Activated T-helper 17 cell treated with anti-CD3 and anti-CD28 coated beads, Interleukin-2, amount 50 U/mL, for 72 hours (primary cell): ENCODE results near the gene FABP2. TPM values are rescaled to one million over a fixed set of nuclear protein-coding genes. Genes with fewer than 3 reads are reported as not detected.
"Not testable (repeated sequence)": the region's sequence is repeated elsewhere in the genome, so short reads cannot be mapped to it uniquely, and the experiment has no call there.

Source experiments
- ATAC-seq: fragments of 150-1000 bp; cut with Tn5 transposase; replicated peaks from 2 replicates; pipeline ENCODE4 v1.10.0; 2021; ENCODE audit warnings: mild to moderate bottlenecking, moderate library complexity
- H3K27ac Mint-ChIP-seq: one replicate; pipeline ENCODE4 v1.8.0; 2022; ENCODE audit warnings: mixed read lengths
- H3K27me3 Mint-ChIP-seq: one replicate; pipeline ENCODE4 v1.8.0; 2022; ENCODE audit warnings: mixed read lengths
- H3K36me3 Mint-ChIP-seq: one replicate; pipeline ENCODE4 v1.8.0; 2022; ENCODE audit warnings: low read depth, mild to moderate bottlenecking, mixed read lengths
- H3K4me1 Mint-ChIP-seq: one replicate; pipeline ENCODE4 v1.8.0; 2022; ENCODE audit warnings: mixed read lengths
- H3K4me3 Mint-ChIP-seq: one replicate; pipeline ENCODE4 v1.8.0; 2022; ENCODE audit warnings: mild to moderate bottlenecking, mixed read lengths
- H3K9me3 Mint-ChIP-seq: one replicate; pipeline ENCODE4 v1.8.0; 2022; ENCODE audit warnings: mixed read lengths
- total RNA-seq, 2 donors: library from RNA; stranded (reverse); gene quantifications; one replicate each; pipeline ENCODE4 v1.2.3, GENCODE V29; 2022

Gene FABP2
- total RNA-seq: not detected

GRCh38 chr4:119321921-119322687, at the start of gene FABP2:
FABP2 (minus strand) TSS chr4:119322138; CDS start chr4:119322102, 36 bp downstream.
- H3K9me3 Mint-ChIP-seq: no peaks in the 10 kb centered on the region
- H3K27me3 Mint-ChIP-seq: peaks cover 9% of the 10 kb centered on the region
- H3K27ac Mint-ChIP-seq: no peak within 1 kb of the TSS
- H3K36me3 Mint-ChIP-seq: no peaks in the 10 kb centered on the region
- H3K4me1 Mint-ChIP-seq: no peaks in the 10 kb centered on the region
- no peak for ATAC-seq
- H3K4me3 Mint-ChIP-seq: no peak within 1 kb of the TSS

- H3K27ac Mint-ChIP-seq: peak overlapping the region; percentile 43
- H3K4me3 Mint-ChIP-seq: peak overlapping the region; percentile 18
- not testable (repeated sequence) for ATAC-seq
Observed at GRCh38 chr4:119370951-119371683, 49.2 kb upstream of the FABP2 start.

GRCh38 chr4:119370392-119370791, 48.5 kb upstream of the FABP2 start:
- not testable (repeated sequence) for H3K27me3 Mint-ChIP-seq, H3K9me3 Mint-ChIP-seq, H3K36me3 Mint-ChIP-seq
- peak overlapping the region; percentile 18 for H3K4me3 Mint-ChIP-seq
- peak; percentile 98 for ATAC-seq
- peaks cover 13% of the 10 kb centered on the region for H3K4me1 Mint-ChIP-seq
- H3K27ac Mint-ChIP-seq: peak overlapping the region; percentile 43

More at GRCh38 chr4:119370951-119371683, 49.2 kb upstream of the FABP2 start:
- H3K27me3 Mint-ChIP-seq, H3K9me3 Mint-ChIP-seq, H3K36me3 Mint-ChIP-seq: not testable (repeated sequence)
- H3K4me1 Mint-ChIP-seq: peaks cover 13% of the 10 kb centered on the region

GRCh38 chr4:119366802-119367201, 44.9 kb upstream of the FABP2 start:
- H3K27me3 Mint-ChIP-seq, H3K4me3 Mint-ChIP-seq, H3K27ac Mint-ChIP-seq, H3K36me3 Mint-ChIP-seq, H3K9me3 Mint-ChIP-seq: not testable (repeated sequence)
- peak; percentile 15 for ATAC-seq
- peaks cover 13% of the 10 kb centered on the region for H3K4me1 Mint-ChIP-seq

GRCh38 chr4:119364203-119364602, 42.3 kb upstream of the FABP2 start:
- H3K27ac Mint-ChIP-seq: peak overlapping the region; percentile 21
- H3K4me1 Mint-ChIP-seq, H3K9me3 Mint-ChIP-seq, H3K4me3 Mint-ChIP-seq, H3K27me3 Mint-ChIP-seq, H3K36me3 Mint-ChIP-seq: not testable (repeated sequence)
- peak; percentile 88 for ATAC-seq

- not testable (repeated sequence) for H3K27me3 Mint-ChIP-seq, H3K4me3 Mint-ChIP-seq, H3K27ac Mint-ChIP-seq, H3K36me3 Mint-ChIP-seq, H3K9me3 Mint-ChIP-seq, H3K4me1 Mint-ChIP-seq
- peak; percentile 28 for ATAC-seq
Observed at GRCh38 chr4:119363372-119363771, 41.4 kb upstream of the FABP2 start.

GRCh38 chr4:119362413-119362812, 40.5 kb upstream of the FABP2 start:
- H3K4me1 Mint-ChIP-seq, H3K4me3 Mint-ChIP-seq, H3K27ac Mint-ChIP-seq, H3K36me3 Mint-ChIP-seq, H3K9me3 Mint-ChIP-seq, H3K27me3 Mint-ChIP-seq, ATAC-seq: not testable (repeated sequence)

- not testable (repeated sequence) for ATAC-seq, H3K27me3 Mint-ChIP-seq, H3K9me3 Mint-ChIP-seq
Observed at GRCh38 chr4:119359873-119360272, 37.9 kb upstream of the FABP2 start.

GRCh38 chr4:119356796-119357195, 34.9 kb upstream of the FABP2 start:
- H3K4me3 Mint-ChIP-seq, ATAC-seq, H3K27me3 Mint-ChIP-seq, H3K36me3 Mint-ChIP-seq, H3K27ac Mint-ChIP-seq, H3K9me3 Mint-ChIP-seq, H3K4me1 Mint-ChIP-seq: not testable (repeated sequence)

More at GRCh38 chr4:119359873-119360272, 37.9 kb upstream of the FABP2 start:
- H3K27ac Mint-ChIP-seq, H3K36me3 Mint-ChIP-seq, H3K4me3 Mint-ChIP-seq, H3K4me1 Mint-ChIP-seq: not testable (repeated sequence)

- H3K9me3 Mint-ChIP-seq, H3K27me3 Mint-ChIP-seq, H3K4me1 Mint-ChIP-seq, H3K36me3 Mint-ChIP-seq, ATAC-seq, H3K4me3 Mint-ChIP-seq, H3K27ac Mint-ChIP-seq: not testable (repeated sequence)
Observed at GRCh38 chr4:119356041-119356440, 34.1 kb upstream of the FABP2 start.

GRCh38 chr4:119353364-119353763, 31.4 kb upstream of the FABP2 start:
- ATAC-seq, H3K4me3 Mint-ChIP-seq, H3K27me3 Mint-ChIP-seq, H3K9me3 Mint-ChIP-seq, H3K36me3 Mint-ChIP-seq, H3K27ac Mint-ChIP-seq, H3K4me1 Mint-ChIP-seq: not testable (repeated sequence)

- H3K27ac Mint-ChIP-seq, H3K4me1 Mint-ChIP-seq, H3K27me3 Mint-ChIP-seq, H3K36me3 Mint-ChIP-seq, H3K9me3 Mint-ChIP-seq, H3K4me3 Mint-ChIP-seq: not testable (repeated sequence)
- ATAC-seq: peak; percentile 96
Observed at GRCh38 chr4:119348169-119348568, 26.2 kb upstream of the FABP2 start.

GRCh38 chr4:119343293-119343692, 21.4 kb upstream of the FABP2 start:
- not testable (repeated sequence) for H3K4me1 Mint-ChIP-seq, ATAC-seq, H3K4me3 Mint-ChIP-seq, H3K27me3 Mint-ChIP-seq, H3K36me3 Mint-ChIP-seq, H3K27ac Mint-ChIP-seq, H3K9me3 Mint-ChIP-seq

- not testable (repeated sequence) for H3K4me3 Mint-ChIP-seq, H3K36me3 Mint-ChIP-seq, H3K27me3 Mint-ChIP-seq, ATAC-seq, H3K27ac Mint-ChIP-seq, H3K9me3 Mint-ChIP-seq, H3K4me1 Mint-ChIP-seq
Observed at GRCh38 chr4:119339895-119340294, 18.0 kb upstream of the FABP2 start.

- no peak overlapping the region for H3K4me3 Mint-ChIP-seq
- no peak overlapping the region for H3K27ac Mint-ChIP-seq
- no peaks in the 10 kb centered on the region for H3K4me1 Mint-ChIP-seq
- peaks cover 3% of the 10 kb centered on the region for H3K27me3 Mint-ChIP-seq
- H3K9me3 Mint-ChIP-seq: no peaks in the 10 kb centered on the region
- H3K36me3 Mint-ChIP-seq: no peaks in the 10 kb centered on the region
- ATAC-seq: no peak
Observed at GRCh38 chr4:119337010-119337409, 15.1 kb upstream of the FABP2 start.
